HG03520 (cell line): ENCODE data around the gene TEC.
A peak's percentile ranks its signal among the peaks of the same experiment; 100 is the strongest.

Source experiments
- ATAC-seq: cut with Tn5 transposase; IDR thresholded peaks from one replicate; pipeline ENCODE4 v1.9.1; 2021; ENCODE audit warnings: mild to moderate bottlenecking, moderate library complexity; ENCODE audit not compliant: unreplicated experiment

TEC gene

GRCh38 chr4:48127682-48128404, 141.8 kb downstream of the TEC start:
- peak; percentile 88 for ATAC-seq

GRCh38 chr4:48127231-48127630, 142.4 kb downstream of the TEC start:
- no peak for ATAC-seq

- ATAC-seq = no peak
These were observed 143.0 kb downstream of the TEC start for GRCh38 chr4:48126621-48127020.

- no peak for ATAC-seq
These were observed 144.8 kb downstream of the TEC start for GRCh38 chr4:48124870-48125269.

- ATAC-seq = no peak
These were observed 146.9 kb downstream of the TEC start for GRCh38 chr4:48122756-48123155.

- no peak for ATAC-seq
These were observed 148.5 kb downstream of the TEC start for GRCh38 chr4:48121180-48121579.

- ATAC-seq = no peak
These were observed 149.5 kb downstream of the TEC start for GRCh38 chr4:48120132-48120531.

- ATAC-seq = no peak
These were observed 150.0 kb downstream of the TEC start for GRCh38 chr4:48119646-48120045.

GRCh38 chr4:48118081-48118480, 151.6 kb downstream of the TEC start:
- ATAC-seq = no peak

- ATAC-seq = no peak
These were observed 153.1 kb downstream of the TEC start for GRCh38 chr4:48116582-48116981.

GRCh38 chr4:48114412-48114811, 155.2 kb downstream of the TEC start:
- ATAC-seq = no peak

- no peak for ATAC-seq
These were observed 157.5 kb downstream of the TEC start for GRCh38 chr4:48112017-48112667.

- ATAC-seq = no peak
These were observed 159.1 kb downstream of the TEC start for GRCh38 chr4:48110452-48110978.

- ATAC-seq = peak; percentile 66
These were observed 160.0 kb downstream of the TEC start for GRCh38 chr4:48109413-48110263.

- ATAC-seq = no peak
These were observed 161.1 kb downstream of the TEC start for GRCh38 chr4:48108309-48109073.

GRCh38 chr4:48105230-48105629, 164.4 kb downstream of the TEC start:
- no peak for ATAC-seq

- ATAC-seq = no peak
These were observed 166.0 kb downstream of the TEC start for GRCh38 chr4:48103483-48104139.

- ATAC-seq = no peak
These were observed 167.3 kb downstream of the TEC start for GRCh38 chr4:48102303-48102702.

GRCh38 chr4:48100256-48100655, 169.4 kb downstream of the TEC start:
- ATAC-seq = no peak

- no peak for ATAC-seq
These were observed 174.2 kb downstream of the TEC start for GRCh38 chr4:48095441-48095840.
